AG10803 (cell line): ENCODE results near the gene SLC12A4.
"Not testable (repeated sequence)": the region's sequence is repeated elsewhere in the genome, so short reads cannot be mapped to it uniquely, and the experiment has no call there.

ENCODE experiments used
- DNase-seq: peaks from one replicate; pipeline ENCODE4 v3.0.0; 2010; ENCODE audit warnings: low read depth
- H3K4me3 ChIP-seq: 2 replicates; pipeline ENCODE4 v1.5.1; 2011; ENCODE audit warnings: mild to moderate bottlenecking, low read length, control low read depth
- TF ChIP-seq, protein P1 (sequence below): conservative IDR thresholded peaks from 2 replicates; pipeline ENCODE4 v1.5.1; 2011; ENCODE audit warnings: mild to moderate bottlenecking, low read length, control low read depth, inconsistent platforms

Gene SLC12A4

GRCh38 chr16:67939507-67940445 lies 28.7 kb downstream of the SLC12A4 start:
- DNase-seq: no peak
- H3K4me3 ChIP-seq: no peak overlapping the region
- TF ChIP-seq, protein P1, sequence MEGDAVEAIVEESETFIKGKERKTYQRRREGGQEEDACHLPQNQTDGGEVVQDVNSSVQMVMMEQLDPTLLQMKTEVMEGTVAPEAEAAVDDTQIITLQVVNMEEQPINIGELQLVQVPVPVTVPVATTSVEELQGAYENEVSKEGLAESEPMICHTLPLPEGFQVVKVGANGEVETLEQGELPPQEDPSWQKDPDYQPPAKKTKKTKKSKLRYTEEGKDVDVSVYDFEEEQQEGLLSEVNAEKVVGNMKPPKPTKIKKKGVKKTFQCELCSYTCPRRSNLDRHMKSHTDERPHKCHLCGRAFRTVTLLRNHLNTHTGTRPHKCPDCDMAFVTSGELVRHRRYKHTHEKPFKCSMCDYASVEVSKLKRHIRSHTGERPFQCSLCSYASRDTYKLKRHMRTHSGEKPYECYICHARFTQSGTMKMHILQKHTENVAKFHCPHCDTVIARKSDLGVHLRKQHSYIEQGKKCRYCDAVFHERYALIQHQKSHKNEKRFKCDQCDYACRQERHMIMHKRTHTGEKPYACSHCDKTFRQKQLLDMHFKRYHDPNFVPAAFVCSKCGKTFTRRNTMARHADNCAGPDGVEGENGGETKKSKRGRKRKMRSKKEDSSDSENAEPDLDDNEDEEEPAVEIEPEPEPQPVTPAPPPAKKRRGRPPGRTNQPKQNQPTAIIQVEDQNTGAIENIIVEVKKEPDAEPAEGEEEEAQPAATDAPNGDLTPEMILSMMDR: no peak

GRCh38 chr16:67937713-67938112 lies 30.7 kb downstream of the SLC12A4 start:
- DNase-seq, H3K4me3 ChIP-seq: not testable (repeated sequence)

- TF ChIP-seq, protein P1: no peak
- H3K4me3 ChIP-seq: peak overlapping the region; percentile 98
- no peak for DNase-seq
Measured at GRCh38 chr16:67936880-67937605, 31.4 kb downstream of the SLC12A4 start.

- TF ChIP-seq, protein P1: no peak
- DNase-seq: peak; percentile 65
- peak within 1 kb of the TSS; percentile 98 for H3K4me3 ChIP-seq
Measured at GRCh38 chr16:67936124-67936879, 32.1 kb downstream of the SLC12A4 start, which contains the start of gene PSMB10. PSMB10 (minus strand) TSS chr16:67936850; CDS start chr16:67936749, 101 bp downstream.

DNA sequence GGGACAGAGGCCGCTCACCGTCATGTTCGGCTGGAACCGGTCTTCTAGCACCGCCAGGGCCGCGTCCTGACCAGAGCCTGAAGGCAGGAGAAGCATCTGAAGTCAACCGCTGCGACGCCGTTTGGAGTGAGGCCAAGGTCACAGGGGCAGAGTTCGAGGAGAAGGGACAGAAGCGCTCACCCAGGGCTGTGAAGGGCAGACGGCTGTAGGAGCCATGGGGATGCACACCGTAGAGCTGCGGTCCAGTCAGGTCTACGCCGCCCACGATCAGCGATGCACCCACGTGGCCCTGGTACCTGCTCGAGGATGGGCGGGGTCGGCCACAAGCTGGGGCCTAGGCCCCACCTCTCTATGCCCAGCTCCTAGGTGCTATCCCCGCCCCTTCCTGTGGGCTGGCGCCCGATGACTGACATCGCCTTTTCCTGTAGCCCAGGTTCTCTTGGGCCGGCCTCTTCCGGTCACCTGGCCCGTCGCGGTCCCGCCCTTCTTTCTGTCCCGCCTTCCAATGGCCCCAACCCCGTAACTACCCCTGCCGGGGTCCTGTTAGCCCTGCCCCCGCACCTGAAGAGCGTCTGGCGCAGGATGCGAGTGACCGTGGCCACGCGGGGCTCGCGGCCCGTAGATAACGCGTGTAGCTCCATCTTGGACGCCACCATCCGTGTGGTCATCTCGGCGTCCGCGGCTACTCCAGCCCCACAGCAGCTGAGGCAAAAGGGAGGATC lies 32.9 kb downstream of the SLC12A4 start:
- peak; percentile 86 for DNase-seq
- peak overlapping the region; percentile 98 for H3K4me3 ChIP-seq
- TF ChIP-seq, protein P1: no peak

GRCh38 chr16:67935101-67935401 lies 33.4 kb downstream of the SLC12A4 start:
- DNase-seq: no peak
- peak overlapping the region; percentile 98 for H3K4me3 ChIP-seq
- TF ChIP-seq, protein P1: no peak
